Psoas muscle (tissue), 8 donors: ENCODE data around the gene CAMK2A. TPM values are rescaled to one million over a fixed set of nuclear protein-coding genes. Genes with fewer than 3 reads are reported as not detected.

Experiments
- ATAC-seq, 4 donors: fragments of 200-7000 bp; cut with Tn5 transposase; one replicate each; pipeline ENCODE4 v1.9.1; 2020; ENCODE audit warnings: moderate library complexity in 3 of 4, mild to moderate bottlenecking in 2 of 4
- DNase-seq, 2 donors: peaks; one replicate each; pipeline ENCODE4 v3.0.0-alpha.2; 2020
- H3K27ac ChIP-seq: fragments of 200-600 bp; one replicate; pipeline ENCODE4 v1.8.0; 2022
- H3K27me3 ChIP-seq, 3 donors: fragments of 200-600 bp in 1 of 3; one replicate each; pipeline versions ENCODE4 v1.6.1 to v1.8.0; 2013 to 2022; ENCODE audit warnings: low read length in 2 of 3, mild to moderate bottlenecking in 2 of 3, moderate library complexity in 1 of 3; ENCODE audit not compliant: insufficient read depth in 3 of 3
- H3K36me3 ChIP-seq, 2 donors: fragments of 200-600 bp in 1 of 2; one replicate each; pipeline versions ENCODE4 v1.6.1 to v1.8.0; 2013 to 2022; ENCODE audit warnings: low read depth in 1 of 2, mild to moderate bottlenecking in 1 of 2, moderate library complexity in 1 of 2; ENCODE audit not compliant: insufficient read depth in 1 of 2
- H3K4me1 ChIP-seq: fragments of 200-600 bp; one replicate; pipeline ENCODE4 v1.8.0; 2022
- H3K4me3 ChIP-seq: fragments of 200-600 bp; one replicate; pipeline ENCODE4 v1.8.0; 2022; ENCODE audit warnings: mild to moderate bottlenecking
- H3K9me3 ChIP-seq: fragments of 200-600 bp; one replicate; pipeline ENCODE4 v1.8.0; 2022
- WGBS, 3 donors: extraction: QIAGEN DNeasy Blood & Tissue Kit; methylation state at CpG; one replicate each; pipeline versions ENCODE4 v1.1.6 to v1.1.7; 2013; 5-methylcytosine and 5-hydroxymethylcytosine counted together
- intact Hi-C, 2 donors: fragments of 100-400 bp; cut with DNase I; formaldehyde crosslinking; loops; one replicate each; pipeline versions ENCODE4 v1.11.0 to v1.14.2; 2022
- polyA plus RNA-seq, 3 donors: library from polyadenylated mRNA; stranded (reverse); fragments of 200-250 nt; gene quantifications; one replicate each; pipeline ENCODE4 v1.2.3, GENCODE V29; 2013
- total RNA-seq, 4 donors: library from RNA; stranded (reverse); fragmentation: NEBNext Ultra II Directional in 2 of 4; extraction: Animal tissue kit (Norgen Biotek cat#: 25700) in 2 of 4; gene quantifications; one replicate each; pipeline versions ENCODE4 v1.2.1 to v1.2.4, GENCODE V29; 2021 to 2023
- TF ChIP-seq, protein P1 (sequence below): fragments of 200-600 bp; IDR thresholded peaks from one replicate; pipeline ENCODE4 v1.8.0; 2022; ENCODE audit warnings: antibody characterized with exemption
- donor health status: healthy with polysubstance abuse.
- donor health status: DM: no; HTN: no; CAD: no; lungs with moderate emphysema.
- donor health status: Bipolar disorder and iron deficiency.
- donor health status: healthy.
- donor health status: DM: yes; HTN: yes; CAD: no.
- donor health status: DM: no; HTN: no; CAD: no.
- donor health status: DM: no; HTN: no; CAD: no.
- donor health status: DM: yes; HTN: yes; CAD: no.

The CAMK2A gene
- total and polyA plus RNA-seq, 7 donors = 8.1 to 118 (median 45.3) TPM

DNA sequence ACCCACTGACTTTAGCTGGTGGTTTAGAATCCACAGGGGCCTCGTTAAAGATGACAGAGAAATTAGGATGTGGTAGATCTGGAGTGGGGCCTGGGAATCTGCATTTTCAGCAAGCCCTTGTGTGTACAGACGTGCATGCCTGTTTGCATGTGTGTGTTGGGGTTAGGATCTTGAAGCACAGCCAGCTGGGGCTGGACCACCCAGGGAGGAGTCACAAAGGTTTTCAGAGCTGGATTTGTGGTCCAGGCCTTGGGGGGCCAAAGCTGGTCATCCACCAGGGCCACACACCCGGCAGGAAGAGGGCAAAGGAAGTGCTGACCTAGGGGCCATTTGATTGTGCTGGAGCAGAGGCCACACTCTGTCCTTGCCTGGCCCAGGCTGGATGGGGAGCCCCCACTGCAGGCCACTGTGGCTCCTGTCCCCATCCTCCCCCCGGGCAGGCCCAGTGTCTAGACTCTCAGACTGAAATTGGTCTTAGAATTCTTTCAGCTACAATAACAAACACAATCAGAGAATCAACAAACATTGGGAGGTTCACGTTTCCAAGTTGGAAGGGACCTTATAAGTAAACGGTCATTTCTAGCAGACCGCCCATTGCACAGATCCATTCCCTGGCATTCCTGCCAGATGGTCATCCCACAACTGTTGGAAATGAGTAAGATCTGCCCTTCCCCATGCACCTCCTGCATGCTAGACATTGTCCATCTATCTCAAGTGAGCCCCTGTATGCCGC, 112.7 kb downstream of the CAMK2A start:
- H3K9me3 ChIP-seq = no peaks in the 10 kb centered on the region
- DNase-seq (no peak), ATAC-seq (no peak)
- H3K27me3 ChIP-seq = no peaks in the 10 kb centered on the region
- peaks cover 26% of the 10 kb centered on the region for H3K4me1 ChIP-seq
- no peaks in the 10 kb centered on the region for H3K36me3 ChIP-seq
- TF ChIP-seq, protein P1, sequence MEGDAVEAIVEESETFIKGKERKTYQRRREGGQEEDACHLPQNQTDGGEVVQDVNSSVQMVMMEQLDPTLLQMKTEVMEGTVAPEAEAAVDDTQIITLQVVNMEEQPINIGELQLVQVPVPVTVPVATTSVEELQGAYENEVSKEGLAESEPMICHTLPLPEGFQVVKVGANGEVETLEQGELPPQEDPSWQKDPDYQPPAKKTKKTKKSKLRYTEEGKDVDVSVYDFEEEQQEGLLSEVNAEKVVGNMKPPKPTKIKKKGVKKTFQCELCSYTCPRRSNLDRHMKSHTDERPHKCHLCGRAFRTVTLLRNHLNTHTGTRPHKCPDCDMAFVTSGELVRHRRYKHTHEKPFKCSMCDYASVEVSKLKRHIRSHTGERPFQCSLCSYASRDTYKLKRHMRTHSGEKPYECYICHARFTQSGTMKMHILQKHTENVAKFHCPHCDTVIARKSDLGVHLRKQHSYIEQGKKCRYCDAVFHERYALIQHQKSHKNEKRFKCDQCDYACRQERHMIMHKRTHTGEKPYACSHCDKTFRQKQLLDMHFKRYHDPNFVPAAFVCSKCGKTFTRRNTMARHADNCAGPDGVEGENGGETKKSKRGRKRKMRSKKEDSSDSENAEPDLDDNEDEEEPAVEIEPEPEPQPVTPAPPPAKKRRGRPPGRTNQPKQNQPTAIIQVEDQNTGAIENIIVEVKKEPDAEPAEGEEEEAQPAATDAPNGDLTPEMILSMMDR = no peak
- intact Hi-C loops = no loop called here
- WGBS, 3 donors = 76 to 79% (median 78%) methylated on average over 8 of the region's 8 CpGs
- no peak overlapping the region for H3K27ac ChIP-seq
- H3K4me3 ChIP-seq = no peak overlapping the region

DNA sequence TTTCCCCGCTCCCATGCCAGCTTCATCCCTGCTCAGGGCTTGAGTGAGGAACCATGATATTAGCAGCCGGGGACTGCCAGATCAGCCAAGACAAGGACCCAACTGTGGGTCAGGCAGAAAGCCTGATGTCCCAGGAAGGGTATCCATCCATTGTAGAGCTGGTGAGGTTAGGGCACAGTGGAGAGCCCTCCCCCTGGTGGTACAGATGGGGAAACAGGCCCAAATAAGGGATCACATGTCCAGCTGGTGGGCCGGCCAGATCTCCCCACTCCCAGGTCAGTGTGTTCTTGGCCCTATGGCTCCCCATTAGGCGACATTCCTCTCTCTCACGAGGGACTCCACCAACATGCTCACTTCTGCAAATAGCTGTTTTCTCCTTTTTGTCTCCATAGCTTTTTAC, 114.0 kb downstream of the CAMK2A start:
- intact Hi-C loops = no loop called here
- no peaks in the 10 kb centered on the region for H3K27me3 ChIP-seq
- TF ChIP-seq, protein P1 = peak; percentile 11
- ATAC-seq (no peak), DNase-seq (no peak)
- WGBS, 3 donors = 75 to 79% (median 76%) methylated on average over 5 of the region's 5 CpGs
- H3K27ac ChIP-seq = no peak overlapping the region
- no peaks in the 10 kb centered on the region for H3K9me3 ChIP-seq
- H3K36me3 ChIP-seq = no peaks in the 10 kb centered on the region
- H3K4me3 ChIP-seq = no peak overlapping the region
- H3K4me1 ChIP-seq = peaks cover 14% of the 10 kb centered on the region

DNA sequence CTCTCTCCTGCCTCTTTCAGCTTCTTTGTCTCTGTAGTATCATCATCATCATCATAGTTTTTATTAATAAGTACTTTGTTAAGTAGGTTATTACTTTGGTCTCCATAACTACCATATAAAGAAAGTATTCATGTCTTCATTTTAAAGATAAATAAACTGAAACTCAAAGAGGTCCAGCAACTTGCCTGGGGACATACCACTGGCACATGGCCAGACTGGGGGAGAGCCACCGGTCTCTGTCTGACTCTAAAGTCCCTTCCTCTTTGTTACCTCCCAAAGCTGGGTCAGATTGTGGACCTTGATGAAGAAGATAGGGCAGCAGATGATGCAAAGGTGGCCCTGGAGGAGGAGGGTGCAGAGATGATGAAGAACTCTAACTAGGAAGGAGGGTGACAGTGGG, 114.5 kb downstream of the CAMK2A start:
- no peaks in the 10 kb centered on the region for H3K36me3 ChIP-seq
- no peaks in the 10 kb centered on the region for H3K27me3 ChIP-seq
- H3K9me3 ChIP-seq = no peaks in the 10 kb centered on the region
- ATAC-seq (no peak), DNase-seq (no peak)
- H3K4me1 ChIP-seq = peaks cover 10% of the 10 kb centered on the region
- whole genome bisulfite sequencing, 3 donors = 63 to 69% (median 64%) methylated on average over 1 of the region's 1 CpG
- H3K4me3 ChIP-seq = no peak overlapping the region
- intact Hi-C loops = no loop called here
- TF ChIP-seq, protein P1 = no peak
- H3K27ac ChIP-seq = no peak overlapping the region

DNA sequence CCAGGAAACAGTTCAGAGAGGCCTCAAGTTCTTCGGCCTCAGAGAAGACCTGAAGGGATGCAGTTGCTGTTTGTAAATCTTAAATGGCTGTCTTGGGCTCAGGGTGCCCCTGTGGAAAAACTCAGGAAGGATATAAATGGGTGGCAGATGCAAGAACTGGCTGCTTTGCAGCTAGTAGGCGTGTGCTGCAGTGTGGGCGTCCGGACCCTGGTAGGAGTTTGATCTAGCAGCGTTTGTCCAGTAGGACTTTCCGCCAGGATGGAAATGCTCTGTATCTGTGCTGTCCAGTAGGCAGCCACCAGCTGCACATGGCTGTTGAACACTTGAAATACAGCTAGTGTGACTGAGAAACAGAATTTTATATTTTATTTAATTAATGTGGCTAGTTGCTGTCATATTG, 115.3 kb downstream of the CAMK2A start:
- Histone ChIP-seq H3K27me3 (no peaks in the 10 kb centered on the region), H3K4me3 (no peak overlapping the region), H3K27ac (no peak overlapping the region), H3K36me3 (no peaks in the 10 kb centered on the region), H3K9me3 (no peaks in the 10 kb centered on the region), H3K4me1 (peaks cover 2% of the 10 kb centered on the region)
- WGBS, 3 donors = 88 to 93% (median 91%) methylated on average over 6 of the region's 6 CpGs
- intact Hi-C loops = no loop called here
- ATAC-seq = no peak
- DNase-seq = no peak
- TF ChIP-seq, protein P1 = no peak

DNA sequence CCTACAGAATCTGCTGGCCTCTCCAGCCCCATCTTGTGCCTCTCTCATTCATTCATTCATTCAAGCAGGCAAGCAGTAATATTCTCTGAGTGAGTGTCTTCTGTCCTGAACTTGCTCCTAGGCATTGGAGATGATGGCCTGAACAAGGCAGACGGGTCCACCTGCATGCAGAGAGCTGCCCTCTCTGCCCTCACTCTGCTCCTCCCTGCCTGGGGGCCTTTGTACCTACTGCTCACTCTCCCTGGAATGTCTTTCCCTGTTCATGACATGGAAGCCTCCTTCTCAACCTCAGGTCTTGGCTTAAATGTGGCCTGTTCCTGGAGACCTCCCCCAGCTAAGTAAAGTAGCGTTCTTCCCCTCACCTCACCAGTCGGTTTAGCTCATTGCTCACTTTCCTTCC, 116.4 kb downstream of the CAMK2A start:
- Histone ChIP-seq H3K27ac (no peak overlapping the region), H3K4me3 (no peak overlapping the region), H3K27me3 (no peaks in the 10 kb centered on the region), H3K4me1 (no peaks in the 10 kb centered on the region), H3K36me3 (no peaks in the 10 kb centered on the region), H3K9me3 (no peaks in the 10 kb centered on the region)
- no peak for DNase-seq
- intact Hi-C loops = no loop called here
- no peak for ATAC-seq
- TF ChIP-seq, protein P1 = no peak
- WGBS, 3 donors = 88 to 94% (median 90%) methylated on average over 3 of the region's 3 CpGs
